ENCODE data around the gene TMEM115. TPM values are rescaled to one million over a fixed set of nuclear protein-coding genes. Genes with fewer than 3 reads are reported as not detected.

The TMEM115 gene
- total RNA-seq, 2 experiments from 2014 or later = 17.5 to 19.2 TPM

- H3K9me3 Mint-ChIP-seq = no peaks in the 10 kb centered on the region
- ChIA-PET CTCF (interaction anchor here (1.1 to 1.9 kb wide), 4 partner anchors 9 to 262 kb away, joined by 3 to 5 read pairs (median 4); partner anchors contain the start of genes HYAL3, MAPKAPK3, NAA80 and RASSF1), POLR2A (no interaction called here)
- peaks cover 34% of the 10 kb centered on the region for H3K36me3 Mint-ChIP-seq (ENCODE audit: low read depth)
- no peak overlapping the region for H3K27ac Mint-ChIP-seq
- DNase-seq = no peak
- no peak overlapping the region for H3K4me3 Mint-ChIP-seq
- peaks cover 60% of the 10 kb centered on the region for H3K4me1 Mint-ChIP-seq
- no peaks in the 10 kb centered on the region for H3K27me3 Mint-ChIP-seq
Observed at GRCh38 chr3:50354850-50355249, 4.5 kb downstream of the TMEM115 start.

GRCh38 chr3:50354186-50354764 lies 5.0 kb downstream of the TMEM115 start:
- POLR2A ChIA-PET = no interaction called here
- CTCF ChIA-PET = interaction anchor here (0.5 to 1.9 kb wide), 10 partner anchors 8 to 275 kb away, joined by 3 to 6 read pairs (median 4); partner anchors contain the start of genes HYAL1, HYAL3, MAPKAPK3 and NAA80
- no peaks in the 10 kb centered on the region for H3K9me3 Mint-ChIP-seq
- no peak for DNase-seq
- no peak overlapping the region for H3K27ac Mint-ChIP-seq
- H3K27me3 Mint-ChIP-seq = no peaks in the 10 kb centered on the region
- H3K4me3 Mint-ChIP-seq = no peak overlapping the region
- peaks cover 33% of the 10 kb centered on the region for H3K36me3 Mint-ChIP-seq (ENCODE audit: low read depth)
- peaks cover 59% of the 10 kb centered on the region for H3K4me1 Mint-ChIP-seq

- H3K4me1 Mint-ChIP-seq = peaks cover 64% of the 10 kb centered on the region
- POLR2A ChIA-PET = no interaction called here
- H3K9me3 Mint-ChIP-seq = no peaks in the 10 kb centered on the region
- DNase-seq = no peak
- H3K27ac Mint-ChIP-seq = no peak overlapping the region
- CTCF ChIA-PET = interaction anchor here (0.6 to 1.9 kb wide), 9 partner anchors 9 to 1806 kb away, joined by 3 to 6 read pairs (median 3); partner anchors contain the start of genes C3orf18, HYAL1, HYAL3 and MAPKAPK3
- H3K27me3 Mint-ChIP-seq = no peaks in the 10 kb centered on the region
- no peak overlapping the region for H3K4me3 Mint-ChIP-seq
- peaks cover 33% of the 10 kb centered on the region for H3K36me3 Mint-ChIP-seq (ENCODE audit: low read depth)
Observed at GRCh38 chr3:50353245-50354004, 5.9 kb downstream of the TMEM115 start.

- peaks cover 64% of the 10 kb centered on the region for H3K4me1 Mint-ChIP-seq
- H3K36me3 Mint-ChIP-seq (ENCODE audit: low read depth) = peaks cover 33% of the 10 kb centered on the region
- ChIA-PET POLR2A (no interaction called here), CTCF (interaction anchor here (0.6 to 1.4 kb wide), 6 partner anchors 8 to 1806 kb away, joined by 3 to 6 read pairs (median 4); partner anchors contain the start of genes C3orf18 and ZMYND10)
- no peaks in the 10 kb centered on the region for H3K27me3 Mint-ChIP-seq
- DNase-seq = peak; percentile 25
- H3K4me3 Mint-ChIP-seq = no peak overlapping the region
- H3K27ac Mint-ChIP-seq = no peak overlapping the region
- H3K9me3 Mint-ChIP-seq = no peaks in the 10 kb centered on the region
Observed at GRCh38 chr3:50352781-50353180, 6.5 kb downstream of the TMEM115 start.

GRCh38 chr3:50351323-50351697 lies 8.0 kb downstream of the TMEM115 start:
- DNase-seq = no peak

GRCh38 chr3:50350527-50351322 lies 8.6 kb downstream of the TMEM115 start, which contains the start of the genes CYB561D2 and NPRL2:
CYB561D2 (plus strand) TSS chr3:50350862; CDS start chr3:50351434, 572 bp downstream.
NPRL2 (minus strand) TSS chr3:50350775; CDS start chr3:50350652, 123 bp downstream.
- peak; percentile 99 for DNase-seq
- H3K4me3 Mint-ChIP-seq = peak within 1 kb of the TSS; percentile 94
- H3K9me3 Mint-ChIP-seq = no peaks in the 10 kb centered on the region
- POLR2A ChIA-PET = interaction anchor here (0.7 to 1.5 kb wide), 8 partner anchors 9 to 217 kb away, joined by 3 to 11 read pairs (median 4); partner anchors contain the start of genes C3orf18, HYAL3, NAA80 and RASSF1
- CTCF ChIA-PET = interaction anchor here (0.6 to 7.2 kb wide), 9 partner anchors 9 to 1282 kb away, joined by 3 to 76 read pairs (median 3); partner anchors contain the start of genes RASSF1 and TMEM115
- peaks cover 31% of the 10 kb centered on the region for H3K36me3 Mint-ChIP-seq (ENCODE audit: low read depth)
- no peaks in the 10 kb centered on the region for H3K27me3 Mint-ChIP-seq
- peak within 1 kb of the TSS; percentile 98 for H3K27ac Mint-ChIP-seq
- H3K4me1 Mint-ChIP-seq = peaks cover 60% of the 10 kb centered on the region

More at GRCh38 chr3:50351323-50351697, 8.0 kb downstream of the TMEM115 start:
- peaks cover 61% of the 10 kb centered on the region for H3K4me1 Mint-ChIP-seq
- peak overlapping the region; percentile 98 for H3K27ac Mint-ChIP-seq
- ChIA-PET POLR2A (interaction anchor here (1.4 kb wide), 1 partner anchor 52 kb away, joined by 3 read pairs; the partner anchor contains the start of genes HYAL3 and NAA80), CTCF (interaction anchor here (1.1 to 7.2 kb wide), 4 partner anchors 8 to 105 kb away, joined by 3 to 76 read pairs (median 3); partner anchors contain the start of gene TMEM115)
- no peaks in the 10 kb centered on the region for H3K9me3 Mint-ChIP-seq
- H3K36me3 Mint-ChIP-seq (ENCODE audit: low read depth) = peaks cover 35% of the 10 kb centered on the region
- peak overlapping the region; percentile 94 for H3K4me3 Mint-ChIP-seq
- no peaks in the 10 kb centered on the region for H3K27me3 Mint-ChIP-seq

GRCh38 chr3:50350213-50350526 lies 9.2 kb downstream of the TMEM115 start:
- Mint-ChIP-seq H3K27ac (peak overlapping the region; percentile 98), H3K9me3 (no peaks in the 10 kb centered on the region), H3K4me3 (peak overlapping the region; percentile 94), H3K36me3 (ENCODE audit: low read depth) (peaks cover 31% of the 10 kb centered on the region), H3K27me3 (no peaks in the 10 kb centered on the region), H3K4me1 (peaks cover 62% of the 10 kb centered on the region)
- ChIA-PET POLR2A (interaction anchor here (0.5 to 1.5 kb wide), 9 partner anchors 9 to 256 kb away, joined by 3 to 11 read pairs (median 3); partner anchors contain the start of genes C3orf18, HYAL3, NAA80 and RASSF1), CTCF (interaction anchor here (0.6 to 7.2 kb wide), 9 partner anchors 9 to 638 kb away, joined by 3 to 76 read pairs (median 3); partner anchors contain the start of gene RASSF1)
- no peak for DNase-seq

GRCh38 chr3:50347187-50347813 lies 12.0 kb downstream of the TMEM115 start:
- Mint-ChIP-seq H3K4me3 (no peak overlapping the region), H3K27me3 (no peaks in the 10 kb centered on the region), H3K4me1 (peaks cover 66% of the 10 kb centered on the region), H3K9me3 (no peaks in the 10 kb centered on the region), H3K36me3 (ENCODE audit: low read depth) (peaks cover 23% of the 10 kb centered on the region), H3K27ac (peak overlapping the region; percentile 60)
- peak; percentile 81 for DNase-seq
- ChIA-PET POLR2A (no interaction called here), CTCF (interaction anchor here (0.6 to 7.2 kb wide), 16 partner anchors 9 to 320 kb away, joined by 3 to 76 read pairs (median 4); partner anchors contain the start of gene C3orf18)

- peaks cover 20% of the 10 kb centered on the region for H3K36me3 Mint-ChIP-seq (ENCODE audit: low read depth)
- peak within 1 kb of the TSS; percentile 63 for H3K4me3 Mint-ChIP-seq
- ChIA-PET POLR2A (interaction anchor here (0.6 kb wide), 1 partner anchor 24 kb away, joined by 3 read pairs; no protein-coding TSS in a partner anchor), CTCF (interaction anchor here (0.6 to 7.2 kb wide), 5 partner anchors 8 to 29 kb away, joined by 3 to 76 read pairs (median 5); no protein-coding TSS in a partner anchor)
- H3K27ac Mint-ChIP-seq = peak within 1 kb of the TSS; percentile 62
- DNase-seq = peak; percentile 84
- no peaks in the 10 kb centered on the region for H3K27me3 Mint-ChIP-seq
- peaks cover 68% of the 10 kb centered on the region for H3K4me1 Mint-ChIP-seq
- H3K9me3 Mint-ChIP-seq = no peaks in the 10 kb centered on the region
Observed at GRCh38 chr3:50345586-50346234, 13.6 kb downstream of the TMEM115 start, which contains the start of gene ZMYND10. ZMYND10 (minus strand) TSS chr3:50345732; CDS start chr3:50345579, 153 bp downstream.

- ChIA-PET CTCF (interaction anchor here (1.7 to 7.2 kb wide), 4 partner anchors 8 to 21 kb away, joined by 5 to 76 read pairs (median 6); no protein-coding TSS in a partner anchor), POLR2A (no interaction called here)
- Mint-ChIP-seq H3K4me1 (peaks cover 62% of the 10 kb centered on the region), H3K27me3 (no peaks in the 10 kb centered on the region), H3K36me3 (ENCODE audit: low read depth) (peaks cover 19% of the 10 kb centered on the region), H3K27ac (peak overlapping the region; percentile 50), H3K4me3 (no peak overlapping the region), H3K9me3 (no peaks in the 10 kb centered on the region)
- DNase-seq = no peak
Observed at GRCh38 chr3:50345008-50345407, 14.3 kb downstream of the TMEM115 start.
